Caco-2 (cell line): Measurements from ENCODE around the gene DHRS13. TPM values are rescaled to one million over a fixed set of nuclear protein-coding genes. Genes with fewer than 3 reads are reported as not detected.
A peak's percentile ranks its signal among the peaks of the same experiment; 100 is the strongest.

Experiments
- BruUV-seq: library from RNA; stranded (reverse); fragments of 400-500 nt; replicated peaks from 2 replicates; lab custom pipeline; 2021; lab: Mats Ljungman, UMichigan
- CTCF ChIA-PET: fragments of 300-600 bp; sonication (Branson Sonifier 250); formaldehyde crosslinking; loops from one replicate; lab custom pipeline; 2022; ENCODE audit warnings: antibody characterized with exemption; lab: Charles Lee
- POLR2A ChIA-PET: fragments of 300-600 bp; sonication (Branson Sonifier 250); formaldehyde crosslinking; loops from one replicate; lab custom pipeline; 2022; ENCODE audit warnings: antibody characterized with exemption; lab: Charles Lee
- DNase-seq, 2 experiments: peaks; one replicate each; pipeline versions ENCODE4 v3.0.0 to v3.0.0-alpha.2; 2020 to 2022
- H3K27me3 ChIP-seq: replicated peaks from 2 replicates; pipeline ENCODE4 v1.6.0; 2011; ENCODE audit warnings: low read length; ENCODE audit not compliant: control insufficient read depth, insufficient read depth
- H3K36me3 ChIP-seq: 2 replicates; pipeline ENCODE4 v1.5.1; 2011; ENCODE audit warnings: low read length; ENCODE audit not compliant: control insufficient read depth, insufficient read depth
- H3K4me1 ChIP-seq: fragments of 250-450 bp; sonication (Bioruptor Pico); 2 replicates; pipeline ENCODE4 v1.5.1; 2020; ENCODE audit warnings: mild to moderate bottlenecking
- H3K4me3 ChIP-seq: 2 replicates; pipeline ENCODE4 v1.5.1; 2011; ENCODE audit warnings: low read depth, mild to moderate bottlenecking, control low read depth, low read length
- H3K9me3 ChIP-seq: fragments of 250-450 bp; sonication (Bioruptor Pico); 2 replicates; pipeline ENCODE4 v1.5.1; 2020; ENCODE audit warnings: mild to moderate bottlenecking, moderate library complexity
- H3K27ac Mint-ChIP-seq: one replicate; pipeline ENCODE4 v1.8.0; 2022; ENCODE audit warnings: mixed read lengths; ENCODE audit not compliant: unreplicated experiment
- H3K27me3 Mint-ChIP-seq: one replicate; pipeline ENCODE4 v1.8.0; 2022; ENCODE audit warnings: mixed read lengths; ENCODE audit not compliant: insufficient read depth, unreplicated experiment
- H3K36me3 Mint-ChIP-seq: one replicate; pipeline ENCODE4 v1.8.0; 2022; ENCODE audit warnings: mild to moderate bottlenecking, mixed read lengths; ENCODE audit not compliant: insufficient read depth, unreplicated experiment
- H3K4me1 Mint-ChIP-seq: one replicate; pipeline ENCODE4 v1.8.0; 2022; ENCODE audit warnings: low read depth, mixed read lengths; ENCODE audit not compliant: unreplicated experiment
- H3K4me3 Mint-ChIP-seq: one replicate; pipeline ENCODE4 v1.8.0; 2022; ENCODE audit warnings: mild to moderate bottlenecking, moderate library complexity, mixed read lengths; ENCODE audit not compliant: unreplicated experiment
- H3K9me3 Mint-ChIP-seq: one replicate; pipeline ENCODE4 v1.8.0; 2022; ENCODE audit warnings: mixed read lengths; ENCODE audit not compliant: unreplicated experiment
- CTCF ChIP-seq, 2 experiments: fragments of 200-600 bp in 1 of 2; IDR thresholded peaks; 1 replicate in 1 of 2; 2 replicates in 1 of 2; pipeline versions ENCODE4 v1.5.1 to v1.8.0; 2011 to 2022; ENCODE audit warnings: antibody characterized with exemption in 1 of 2, control low read depth in 1 of 2, inconsistent platforms in 1 of 2, low read depth in 1 of 2, low read length in 1 of 2, mild to moderate bottlenecking in 1 of 2, moderate library complexity in 1 of 2; ENCODE audit not compliant: insufficient read depth in 1 of 2, severe bottlenecking in 1 of 2, unreplicated experiment in 1 of 2
- intact Hi-C: fragments of 100-400 bp; cut with micrococcal nuclease; formaldehyde crosslinking; loops from one replicate; pipeline ENCODE4 v1.10.0; 2022; ENCODE audit not compliant: unreplicated experiment
- total RNA-seq: library from RNA; stranded (reverse); gene quantifications from 2 replicates; pipeline ENCODE4 v1.2.3, GENCODE V29; 2022

Gene DHRS13
- total RNA-seq, 1 experiment from 2014 or later: 38.0 TPM

GRCh38 chr17:28950017-28950751, 47.3 kb upstream of the DHRS13 start:
- POLR2A ChIA-PET: interaction anchor here (0.8 to 1.0 kb wide), 2 partner anchors 223 to 230 kb away, joined by 3 to 6 read pairs; partner anchors contain the start of gene RPL23A
- peak; percentile 45 to 70 for DNase-seq
- no TSS peak for BruUV-seq
- Mint-ChIP-seq H3K4me1 (no peaks in the 10 kb centered on the region), H3K9me3 (no peaks in the 10 kb centered on the region), H3K36me3 (peaks cover 31% of the 10 kb centered on the region), H3K27me3 (no peaks in the 10 kb centered on the region), H3K4me3 (no peak overlapping the region), H3K27ac (peak overlapping the region; percentile 96)
- Histone ChIP-seq H3K4me3 (peak overlapping the region; percentile 88), H3K27me3 (no peaks in the 10 kb centered on the region), H3K36me3 (no peaks in the 10 kb centered on the region), H3K9me3 (no peaks in the 10 kb centered on the region), H3K4me1 (peaks cover 10% of the 10 kb centered on the region)
- intact Hi-C loops: loop anchor here (5.0 kb wide), 2 partner anchors 207 to 208 kb away; partner anchors contain the start of gene TRAF4
- CTCF ChIA-PET: interaction anchor here (0.6 to 1.3 kb wide), 8 partner anchors 15 to 223 kb away, joined by 3 to 10 read pairs (median 3); partner anchors contain the start of gene DHRS13
- no peak for TF ChIP-seq CTCF (IDR thresholded peaks at IDR 0.05; ENCODE audit: insufficient read depth in 1 of 2, low read depth in 1 of 2, low read length in 1 of 2, severe bottlenecking in 1 of 2, unreplicated experiment in 1 of 2)

- no TSS peak for BruUV-seq
Observed at GRCh38 chr17:28949185-28950016, 46.5 kb upstream of the DHRS13 start.

More at GRCh38 chr17:28949185-28950016, 46.5 kb upstream of the DHRS13 start:
- Mint-ChIP-seq H3K4me1 (no peaks in the 10 kb centered on the region), H3K4me3 (no peak overlapping the region), H3K27me3 (no peaks in the 10 kb centered on the region), H3K9me3 (no peaks in the 10 kb centered on the region), H3K27ac (peak overlapping the region; percentile 96), H3K36me3 (peaks cover 34% of the 10 kb centered on the region)
- intact Hi-C loops: loop anchor here (2.0 to 5.0 kb wide), 3 partner anchors 47 to 208 kb away; partner anchors contain the start of genes DHRS13 and TRAF4
- CTCF ChIA-PET: interaction anchor here (0.6 to 1.3 kb wide), 8 partner anchors 16 to 223 kb away, joined by 3 to 10 read pairs (median 4); partner anchors contain the start of gene DHRS13
- H3K4me1 ChIP-seq: peaks cover 10% of the 10 kb centered on the region
- H3K36me3 ChIP-seq: no peaks in the 10 kb centered on the region
- DNase-seq: peak; percentile 61 to 70
- TF ChIP-seq CTCF (IDR thresholded peaks at IDR 0.05; ENCODE audit: insufficient read depth in 1 of 2, low read depth in 1 of 2, low read length in 1 of 2, severe bottlenecking in 1 of 2, unreplicated experiment in 1 of 2): no peak
- H3K27me3 ChIP-seq: no peaks in the 10 kb centered on the region
- peak overlapping the region; percentile 88 for H3K4me3 ChIP-seq
- POLR2A ChIA-PET: interaction anchor here (0.6 to 1.0 kb wide), 3 partner anchors 158 to 230 kb away, joined by 3 to 8 read pairs (median 6); partner anchors contain the start of gene RPL23A
- H3K9me3 ChIP-seq: no peaks in the 10 kb centered on the region
